Fibroblast of pulmonary artery (primary cell): ENCODE measurements around the gene GIN1.
"Not testable (repeated sequence)": the region's sequence is repeated elsewhere in the genome, so short reads cannot be mapped to it uniquely, and the experiment has no call there.

ENCODE experiments used
- DNase-seq: peaks from one replicate; pipeline ENCODE4 v3.0.0-alpha.2; 2010; ENCODE audit warnings: low read depth
- H3K4me3 ChIP-seq: replicated peaks from 2 replicates; pipeline ENCODE4 v1.5.1; 2011; ENCODE audit warnings: low read depth, mild to moderate bottlenecking, control low read depth, low read length, moderate library complexity
- CTCF ChIP-seq: IDR thresholded peaks from 2 replicates; pipeline ENCODE4 v1.5.1; 2011; ENCODE audit warnings: mild to moderate bottlenecking, control low read depth, low read length, inconsistent platforms; ENCODE audit errors: missing control alignments

GIN1 gene

GRCh38 chr5:103075442-103075841 lies 44.5 kb downstream of the GIN1 start:
- no peak overlapping the region for H3K4me3 ChIP-seq
- TF ChIP-seq CTCF = no peak
- no peak for DNase-seq

- not testable (repeated sequence) for H3K4me3 ChIP-seq, DNase-seq
These were observed 46.4 kb downstream of the GIN1 start for GRCh38 chr5:103073500-103073899.

DNA sequence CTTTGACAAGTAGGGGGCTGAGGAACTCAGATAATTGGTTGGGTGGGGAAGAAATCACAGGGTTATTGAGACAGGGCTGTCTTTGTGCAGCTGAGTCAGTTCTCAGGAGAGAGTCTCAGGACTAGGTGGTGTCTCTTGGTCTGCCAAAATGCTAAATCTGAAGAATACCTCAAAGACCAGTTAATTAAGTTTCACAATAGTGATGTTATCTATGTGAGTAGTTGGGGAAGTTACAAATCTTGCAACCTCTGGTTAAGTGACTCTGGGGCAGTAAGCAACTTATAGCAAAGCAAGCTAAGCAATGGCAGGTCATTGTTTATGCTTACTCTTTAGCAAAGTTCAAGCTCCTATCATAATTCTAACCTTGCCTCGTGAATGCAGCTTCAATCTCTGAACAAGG lies 53.6 kb downstream of the GIN1 start:
- no peak for DNase-seq
- no peak overlapping the region for H3K4me3 ChIP-seq
- no peak for TF ChIP-seq CTCF

DNA sequence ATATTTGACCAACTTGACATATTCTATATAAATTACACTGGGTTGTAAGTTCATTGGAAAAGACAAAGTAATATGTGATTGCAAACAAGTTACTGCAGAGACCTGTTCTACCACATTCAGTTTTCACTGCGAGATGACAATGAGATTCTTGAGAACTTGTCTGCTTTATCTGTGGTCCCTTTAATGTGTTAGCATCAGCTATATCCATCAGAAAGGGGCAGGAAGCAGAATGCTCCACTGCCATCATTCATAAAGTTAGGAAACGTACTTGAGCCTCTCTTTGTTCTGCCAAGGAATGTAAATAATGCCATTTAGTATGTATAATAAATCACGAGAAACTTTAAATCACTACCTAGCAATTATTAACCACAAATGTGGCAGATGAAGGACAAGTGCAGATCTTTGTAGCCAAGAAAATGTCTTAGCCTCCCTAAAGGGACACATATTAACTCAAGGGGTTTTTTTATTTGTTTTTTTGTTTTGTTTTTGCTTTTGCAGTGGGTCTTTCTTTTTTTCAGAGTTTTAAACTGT lies 59.4 kb downstream of the GIN1 start:
- DNase-seq = no peak
- TF ChIP-seq CTCF = no peak
- no peak overlapping the region for H3K4me3 ChIP-seq

- DNase-seq = no peak
- no peak for TF ChIP-seq CTCF
- H3K4me3 ChIP-seq = no peak overlapping the region
These were observed 60.4 kb downstream of the GIN1 start for GRCh38 chr5:103059525-103059924.

GRCh38 chr5:103057208-103058130 lies 62.5 kb downstream of the GIN1 start:
- peak; percentile 23 for DNase-seq
- no peak for TF ChIP-seq CTCF
- H3K4me3 ChIP-seq = no peak overlapping the region

DNA sequence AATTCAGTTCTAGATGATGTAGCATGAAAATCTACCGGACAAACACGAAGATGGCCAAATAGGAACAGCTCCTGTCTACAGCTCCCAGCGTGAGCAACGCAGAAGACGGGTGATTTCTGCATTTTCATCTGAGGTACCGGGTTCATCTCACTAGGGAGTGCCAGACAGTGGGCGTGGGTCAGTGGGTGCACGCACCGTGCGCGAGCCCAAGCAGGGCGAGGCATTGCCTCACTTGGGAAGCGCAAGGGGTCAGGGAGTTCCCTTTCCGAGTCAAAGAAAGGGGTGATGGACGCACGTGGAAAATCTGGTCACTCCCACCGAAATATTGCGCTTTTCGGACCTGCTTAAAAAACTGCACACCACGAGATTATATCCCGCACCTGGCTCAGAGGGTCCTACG lies 73.2 kb downstream of the GIN1 start:
- H3K4me3 ChIP-seq, DNase-seq: not testable (repeated sequence)
